NCI-H2196 treated with DMSO at 0.1 percent for 48 hours (cell line): ENCODE measurements around the gene NME9.
"Not testable (repeated sequence)": the region's sequence is repeated elsewhere in the genome, so short reads cannot be mapped to it uniquely, and the experiment has no call there.

Experiments
- DNase-seq: peaks from one replicate; lab custom pipeline; 2025; ENCODE audit not compliant: unreplicated experiment; lab: John Stamatoyannopoulos, UW

The NME9 gene, protein sequence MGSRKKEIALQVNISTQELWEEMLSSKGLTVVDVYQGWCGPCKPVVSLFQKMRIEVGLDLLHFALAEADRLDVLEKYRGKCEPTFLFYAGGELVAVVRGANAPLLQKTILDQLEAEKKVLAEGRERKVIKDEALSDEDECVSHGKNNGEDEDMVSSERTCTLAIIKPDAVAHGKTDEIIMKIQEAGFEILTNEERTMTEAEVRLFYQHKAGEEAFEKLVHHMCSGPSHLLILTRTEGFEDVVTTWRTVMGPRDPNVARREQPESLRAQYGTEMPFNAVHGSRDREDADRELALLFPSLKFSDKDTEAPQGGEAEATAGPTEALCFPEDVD

DNA sequence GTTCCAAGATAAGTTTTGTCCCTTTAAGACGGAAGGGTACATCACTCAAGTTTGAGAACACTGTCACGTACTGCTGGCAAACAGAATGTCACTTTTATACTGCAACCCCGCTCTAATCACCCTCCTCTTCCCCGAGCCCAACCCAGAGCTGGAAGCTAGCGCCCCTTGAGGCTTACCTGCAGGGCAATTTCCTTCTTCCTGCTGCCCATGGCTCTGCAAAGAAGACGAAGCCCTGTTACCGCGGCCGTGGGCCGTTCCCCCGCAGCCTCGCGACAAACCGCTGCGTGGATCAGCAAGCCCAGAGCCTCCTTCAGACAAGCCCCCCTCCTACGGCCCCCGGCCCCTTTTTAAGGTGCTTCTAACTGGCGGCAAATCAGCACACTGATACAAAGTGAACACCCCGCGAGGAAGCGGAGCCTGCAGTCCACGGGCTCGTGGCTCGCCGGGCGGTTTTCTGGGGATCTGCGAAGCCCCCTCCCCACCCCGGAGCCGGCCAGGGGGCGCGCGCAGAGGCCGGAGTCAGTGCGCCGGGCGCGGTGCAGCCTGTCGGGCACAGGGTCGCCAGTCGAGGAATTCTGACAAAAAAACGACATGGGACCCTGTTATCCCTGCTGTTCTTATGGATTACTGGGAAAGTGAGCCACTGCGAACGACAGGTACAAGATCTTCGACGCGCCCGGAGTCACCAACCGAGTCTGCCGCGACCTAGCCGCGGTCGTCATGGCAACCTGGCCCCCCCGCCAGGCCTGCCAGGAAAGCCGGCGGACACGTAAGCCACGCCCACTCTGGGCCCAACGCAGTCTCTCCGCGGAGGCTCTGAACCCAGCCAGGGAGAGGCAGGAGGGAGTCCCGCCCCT, at the start of gene NME9:
Gene NME9 (minus strand): TSS at position 725 of the 857 bp plus-strand sequence. CDS start 516 bp downstream, at position 209.
- DNase-seq: peak; percentile 95

DNA sequence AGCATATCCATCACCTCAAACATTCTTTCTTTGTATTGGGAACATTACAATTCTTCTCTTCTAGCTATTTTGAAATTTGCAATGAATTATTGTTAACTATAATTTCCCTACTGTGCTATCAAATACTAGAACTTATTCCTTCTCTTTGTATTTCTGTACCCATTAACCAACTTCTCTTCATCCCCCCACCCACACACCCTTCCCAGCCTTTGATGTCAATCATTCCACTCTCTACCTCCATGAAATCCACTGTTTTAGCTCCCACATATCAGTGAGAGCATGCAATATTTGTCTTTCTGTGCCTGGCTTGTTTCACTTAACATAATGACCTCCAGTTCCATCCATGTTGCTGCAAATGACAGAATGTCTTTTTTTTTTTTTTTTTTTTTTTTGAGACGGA, 49.3 kb upstream of the NME9 start:
- DNase-seq: no peak

DNA sequence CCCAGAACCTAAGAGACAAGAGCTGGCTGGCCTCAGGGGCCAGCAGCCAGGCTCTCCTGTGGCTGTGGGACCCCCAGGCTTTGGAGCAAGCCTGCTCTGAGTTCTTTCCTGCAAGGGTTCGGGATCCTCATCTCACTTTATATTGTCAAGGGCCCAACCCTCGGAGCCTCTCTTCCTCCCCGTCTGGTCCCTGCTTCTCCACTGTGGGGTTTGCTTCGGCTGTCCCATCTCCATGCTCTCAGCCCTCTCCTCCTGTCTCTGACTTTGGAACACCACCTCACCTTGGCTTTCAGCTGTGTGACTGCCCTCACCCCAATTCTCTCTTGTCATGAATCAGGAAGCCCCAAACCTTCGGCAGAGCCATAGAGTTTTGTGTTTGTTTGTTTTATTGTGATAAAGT, 48.7 kb upstream of the NME9 start:
- DNase-seq: no peak

DNA sequence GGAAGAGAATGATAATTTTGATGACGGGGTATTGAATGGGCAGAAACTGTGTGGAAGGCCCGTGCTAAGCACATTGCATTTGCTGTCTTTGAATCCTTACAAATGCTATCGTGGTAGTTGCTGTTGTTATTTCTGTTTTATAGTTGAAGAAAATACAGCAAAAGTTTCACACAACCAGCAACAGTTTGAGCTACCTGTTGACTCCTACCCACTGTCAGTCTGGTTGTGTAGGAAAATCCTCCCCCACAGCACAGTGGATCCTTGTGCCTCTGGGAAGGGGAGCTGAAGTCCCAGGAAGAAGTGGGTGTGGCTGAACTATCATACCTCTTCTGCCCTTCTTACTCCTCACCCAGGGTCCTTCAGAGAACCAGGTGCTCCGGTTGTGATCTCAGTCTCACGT, 48.2 kb upstream of the NME9 start:
- no peak for DNase-seq

DNA sequence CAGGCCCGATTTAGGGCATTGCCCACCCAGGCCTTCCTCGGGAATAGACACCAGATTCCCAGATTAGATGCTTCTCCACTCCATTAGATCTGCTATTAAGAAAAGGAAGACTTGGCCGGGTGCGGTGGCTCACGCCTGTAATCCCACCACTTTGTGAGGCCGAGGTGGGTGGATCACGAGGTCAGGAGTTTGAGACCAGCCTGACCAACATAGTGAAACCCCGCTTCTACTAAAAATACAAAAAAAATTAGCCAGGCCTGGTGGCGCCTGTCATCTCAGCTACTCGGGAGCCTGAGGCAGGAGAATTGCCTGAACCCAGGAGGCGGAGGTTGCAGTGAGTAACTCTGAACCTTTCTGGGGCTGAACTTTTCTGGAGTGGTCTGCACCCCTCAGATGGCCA, 47.6 kb upstream of the NME9 start:
- not testable (repeated sequence) for DNase-seq

DNA sequence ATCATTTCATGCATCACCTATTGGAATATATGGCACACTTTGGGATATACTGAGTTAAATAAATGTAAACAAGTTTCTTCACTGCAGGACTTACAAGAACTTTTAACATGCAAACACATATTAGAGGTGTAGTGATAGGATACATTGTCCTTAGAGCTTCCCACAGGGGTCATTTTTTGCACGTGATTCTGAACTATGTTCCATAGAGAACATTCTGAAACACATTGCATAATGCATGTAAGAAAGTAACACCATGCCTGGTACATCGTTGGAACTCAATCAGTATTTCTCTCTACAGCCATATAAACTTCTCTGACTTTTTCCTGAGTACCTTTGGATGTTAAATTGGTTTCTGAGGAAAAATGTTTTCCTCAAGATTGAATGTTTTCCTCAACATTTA, 47.0 kb upstream of the NME9 start:
- DNase-seq: no peak

DNA sequence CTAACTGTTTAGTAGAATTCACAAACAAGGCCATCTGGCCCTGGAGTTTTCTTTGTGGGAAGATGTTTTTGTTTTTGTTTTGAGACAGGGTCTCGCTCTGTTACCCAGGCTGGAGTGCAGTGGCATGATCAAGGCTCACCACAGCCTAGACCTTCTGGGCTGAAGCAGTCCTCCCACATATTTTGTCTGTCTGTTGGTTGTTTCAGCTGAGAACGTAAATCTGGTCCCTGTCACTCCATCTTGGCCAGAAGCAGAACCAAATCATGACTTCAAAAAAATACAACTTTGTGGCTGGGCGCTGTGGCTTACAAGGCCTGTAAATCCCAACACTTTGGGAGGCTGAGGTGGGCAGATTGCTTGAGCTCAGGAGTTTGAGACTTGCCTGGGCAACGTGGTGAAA, 45.8 kb upstream of the NME9 start:
- no peak for DNase-seq

DNA sequence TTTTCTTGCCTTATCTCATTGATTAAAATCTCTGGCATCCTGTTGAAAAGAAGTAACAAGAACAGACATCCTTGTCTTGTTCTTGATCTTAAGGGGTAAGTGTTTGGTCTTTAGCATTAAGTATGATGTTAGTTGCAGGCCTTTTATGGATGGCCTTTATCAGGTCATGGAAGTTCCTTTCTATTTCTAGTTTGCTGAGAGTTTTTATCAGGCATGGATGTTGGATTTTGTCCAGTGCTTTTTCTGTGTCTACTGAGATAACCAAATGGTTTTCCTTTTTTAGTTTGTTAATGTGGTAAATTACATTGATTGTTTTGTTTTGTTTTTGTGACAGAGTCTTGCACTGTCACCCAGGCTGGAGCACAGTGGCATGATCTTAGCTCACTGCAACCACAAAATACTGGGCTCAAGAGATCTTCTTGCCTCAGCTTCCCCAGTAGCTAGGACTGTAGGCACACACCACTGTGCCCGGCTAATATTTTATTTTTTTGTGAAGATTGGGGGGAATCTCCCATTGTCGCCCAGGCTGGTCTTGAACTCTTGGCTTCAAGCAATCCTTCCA, 45.0 kb upstream of the NME9 start:
- no peak for DNase-seq

DNA sequence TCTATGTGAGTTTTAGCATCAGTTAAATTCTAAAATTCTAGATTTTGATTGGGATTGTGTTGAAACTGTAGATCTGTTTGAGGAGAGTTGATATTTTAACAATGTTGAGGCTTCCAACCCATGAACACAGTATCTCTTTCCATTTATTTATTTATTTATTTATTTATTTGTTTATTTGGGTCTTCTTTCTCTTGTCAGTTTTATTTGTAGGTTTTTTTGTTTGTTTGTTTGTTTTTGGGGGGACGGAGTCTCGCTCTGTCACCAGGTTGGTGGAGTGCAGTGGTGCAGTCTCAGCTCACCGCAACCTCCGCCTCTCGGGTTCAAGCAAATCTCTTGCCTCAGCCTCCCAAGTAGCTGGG, 44.1 kb upstream of the NME9 start:
- DNase-seq: no peak

DNA sequence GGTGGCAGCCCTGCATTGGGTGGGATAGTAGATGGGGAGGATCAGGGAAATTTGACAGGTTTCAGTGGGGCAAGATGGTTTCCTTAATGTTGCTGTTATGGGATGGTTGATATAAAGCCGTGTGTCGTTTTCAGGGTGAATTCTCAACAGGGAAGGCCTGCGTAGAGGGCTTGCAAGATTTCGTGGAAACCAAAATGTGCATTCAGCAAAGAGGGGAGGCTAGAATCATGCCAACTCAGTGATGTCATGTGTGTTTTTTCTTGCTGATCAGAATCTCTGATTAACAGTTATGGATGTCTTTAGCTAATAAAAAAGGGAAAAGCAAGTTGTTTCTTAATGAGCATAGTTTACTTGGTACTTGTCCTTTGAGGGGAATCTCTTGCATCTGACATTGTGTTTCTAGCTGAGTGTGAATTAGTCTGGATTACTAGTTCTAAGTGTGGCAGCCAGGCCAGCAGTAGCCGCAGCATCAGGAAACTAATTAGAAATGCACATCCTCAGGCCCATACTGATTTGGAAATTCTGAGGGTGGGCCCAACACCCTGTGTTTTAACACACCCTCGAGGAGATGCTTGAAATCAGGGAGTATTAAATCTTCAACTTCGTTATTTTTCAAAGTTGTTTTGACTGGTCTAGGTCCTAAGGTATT, 43.6 kb upstream of the NME9 start:
- DNase-seq: no peak

DNA sequence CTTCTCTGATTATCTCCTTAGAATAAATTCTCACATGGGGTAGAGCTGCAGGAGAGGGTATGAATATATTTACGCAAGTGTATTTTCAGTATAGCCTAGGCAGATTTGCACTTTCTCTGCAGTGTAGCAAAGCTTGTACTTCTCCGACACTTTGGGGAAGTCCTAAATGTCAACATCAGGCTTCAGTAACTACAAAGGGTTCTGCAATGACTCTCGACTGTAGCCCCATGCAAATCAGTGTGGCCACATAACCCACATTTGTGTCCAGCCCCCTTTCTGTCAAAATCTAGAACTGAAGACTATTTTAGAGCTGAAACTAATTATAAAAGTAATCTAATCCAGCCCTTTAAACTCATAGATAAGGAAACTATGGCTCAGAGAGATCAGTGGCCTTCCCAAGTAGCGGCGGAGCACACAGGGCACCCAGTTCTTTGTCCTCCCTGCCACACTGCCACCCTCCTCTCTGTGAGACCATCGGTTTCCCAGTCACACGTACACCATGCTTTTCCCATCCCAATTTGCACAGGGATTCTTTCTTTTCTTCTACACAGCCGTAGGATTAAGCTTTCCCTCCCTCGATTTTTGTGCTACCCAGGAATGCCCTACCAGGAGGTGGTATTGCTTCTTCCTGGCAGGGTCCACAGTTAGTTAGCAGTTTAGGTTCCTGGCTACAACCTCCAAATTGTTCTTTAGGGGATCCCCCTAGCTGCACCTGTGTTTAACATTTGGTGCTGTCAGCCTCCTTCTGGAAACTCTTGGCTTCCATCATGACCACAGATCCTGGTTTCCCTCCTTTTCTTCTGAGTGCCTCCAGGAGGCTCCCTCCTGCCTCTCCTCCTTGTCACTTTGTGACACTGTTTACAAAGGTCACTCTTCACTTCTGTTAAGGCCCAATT, 41.7 kb upstream of the NME9 start:
- no peak for DNase-seq

DNA sequence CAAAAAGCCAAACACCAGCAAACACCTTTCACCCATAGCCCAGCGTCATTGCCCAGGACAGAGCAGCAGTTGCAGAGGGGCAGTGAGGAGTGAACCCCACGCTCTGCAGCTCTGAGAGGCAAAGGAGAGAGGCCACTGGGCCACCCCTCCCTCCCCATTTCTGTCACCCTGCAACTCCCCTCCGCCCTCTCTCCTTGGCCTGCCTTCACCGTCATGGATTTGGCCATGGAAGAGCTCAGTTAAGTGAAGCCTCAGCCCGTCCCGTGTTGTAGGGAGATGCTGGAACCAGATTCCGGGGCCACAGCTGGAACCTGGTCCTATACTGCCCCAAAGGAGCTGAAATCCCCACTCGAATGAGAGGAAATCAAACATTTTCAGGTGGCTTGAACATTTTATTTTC, 40.7 kb upstream of the NME9 start:
- no peak for DNase-seq

DNA sequence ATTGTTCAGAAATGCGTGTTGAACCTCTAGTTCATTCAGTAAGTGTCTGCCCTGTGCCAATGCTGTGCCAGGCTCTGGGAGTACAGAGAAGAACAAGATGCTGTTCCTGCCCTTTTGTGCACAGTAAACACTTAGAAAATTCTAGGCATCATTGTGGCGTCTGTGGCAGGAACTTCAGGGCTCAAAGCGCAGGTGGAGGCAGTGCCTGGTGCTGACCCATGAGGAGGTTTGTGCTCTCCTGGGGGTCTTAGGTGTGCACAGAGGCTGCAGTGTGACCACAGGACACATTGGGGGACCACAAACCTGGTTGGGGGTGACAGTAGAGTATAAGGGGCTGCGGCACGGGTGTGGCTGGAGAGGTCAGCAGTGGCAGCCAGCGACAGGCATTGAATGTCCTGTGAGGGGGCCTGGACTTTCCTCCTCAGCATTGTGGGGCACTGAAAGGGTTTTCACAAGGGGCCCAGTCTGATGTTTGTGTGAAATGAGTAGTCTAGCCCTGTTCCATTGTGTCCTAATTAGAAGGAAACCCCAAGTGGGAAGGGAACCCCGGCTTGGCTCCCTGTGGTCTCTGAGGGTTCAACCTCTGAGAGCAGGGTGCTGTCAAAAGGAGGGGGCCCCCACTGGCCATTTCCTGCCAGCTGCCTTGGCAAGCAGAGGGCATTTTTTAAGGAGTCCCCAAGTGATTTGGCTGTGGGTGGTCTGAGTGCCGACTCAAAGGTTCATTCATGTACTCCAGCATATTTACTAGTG, 39.7 kb upstream of the NME9 start:
- DNase-seq: no peak

DNA sequence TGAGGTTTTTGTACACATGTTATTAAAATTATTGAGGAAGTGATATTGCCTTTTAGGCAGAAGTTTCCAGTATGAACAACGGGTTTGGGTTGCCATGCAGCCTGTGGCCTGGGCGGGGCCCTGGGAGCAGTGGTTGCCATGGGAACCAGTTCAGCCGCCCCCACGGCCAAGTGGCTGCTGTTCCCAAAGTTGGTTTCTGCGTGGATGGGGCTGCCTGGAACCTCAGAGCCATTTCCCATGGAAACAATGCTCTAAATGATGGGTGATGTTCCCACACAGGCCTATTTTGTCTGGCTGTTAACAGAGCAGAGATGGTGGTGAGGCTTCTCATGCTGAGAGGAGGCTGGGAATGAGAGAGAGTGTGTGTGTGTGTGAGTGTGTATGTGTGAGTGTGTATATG, 38.3 kb upstream of the NME9 start:
- no peak for DNase-seq

DNA sequence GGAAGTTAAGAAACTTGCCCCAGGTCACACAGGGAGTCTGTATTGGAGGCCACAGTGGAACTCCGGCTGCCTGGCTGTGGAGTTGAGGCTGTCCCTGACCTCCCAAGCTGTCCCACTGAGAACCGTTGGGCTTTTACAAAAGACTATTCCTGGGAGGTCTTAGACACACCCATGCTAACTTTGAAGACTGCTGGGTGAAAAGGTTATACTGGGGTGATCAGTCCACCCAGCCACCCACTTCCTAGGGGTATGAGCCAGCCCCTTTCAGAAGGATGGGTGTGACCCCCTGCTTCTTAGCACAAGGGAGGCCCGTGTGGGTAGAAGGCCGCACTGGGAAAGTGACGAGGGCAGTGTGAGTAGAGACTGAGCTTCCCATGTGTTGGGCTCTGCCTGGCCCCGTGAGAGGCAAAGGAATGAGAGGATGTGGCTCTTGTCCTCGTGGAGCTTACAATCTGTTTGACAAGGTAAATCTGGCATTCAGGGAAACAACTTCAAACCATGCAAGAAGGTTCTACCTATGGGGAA, 37.7 kb upstream of the NME9 start:
- no peak for DNase-seq

DNA sequence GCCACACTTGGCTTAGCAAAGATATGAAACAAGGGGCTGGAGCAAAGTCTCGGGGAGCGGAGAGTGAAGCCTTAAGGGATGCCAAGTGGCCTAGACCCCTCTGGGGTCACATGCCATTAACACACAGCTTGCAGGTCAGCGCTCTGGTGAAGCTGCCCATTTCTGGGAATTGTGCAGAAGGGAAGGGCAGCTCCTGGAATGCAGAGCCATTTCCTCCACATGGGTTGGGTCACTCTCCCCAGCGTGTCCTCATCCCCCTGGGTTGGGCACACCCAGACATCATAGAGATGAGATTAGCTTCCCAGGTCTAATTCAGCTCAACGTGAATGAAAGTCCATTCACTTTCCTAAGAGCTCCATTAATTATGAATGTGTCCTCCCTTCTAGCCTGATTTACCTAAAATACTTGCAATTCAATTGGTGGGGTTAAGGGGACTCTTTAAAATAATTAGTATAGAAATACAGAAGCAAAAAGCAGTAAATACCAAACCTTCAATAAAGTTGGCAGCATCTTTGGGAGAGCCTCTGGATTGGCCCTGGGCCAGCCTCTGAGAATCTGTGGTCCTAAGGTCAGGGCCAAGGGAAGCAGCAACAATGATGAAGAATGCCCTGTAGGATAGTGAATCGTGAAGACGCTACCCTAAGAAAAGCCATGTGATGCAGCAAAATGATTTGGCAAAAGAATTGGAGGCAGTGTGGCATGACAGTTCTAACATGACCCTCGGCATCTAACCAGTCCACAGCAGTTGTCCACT, 36.5 kb upstream of the NME9 start:
- DNase-seq: no peak

DNA sequence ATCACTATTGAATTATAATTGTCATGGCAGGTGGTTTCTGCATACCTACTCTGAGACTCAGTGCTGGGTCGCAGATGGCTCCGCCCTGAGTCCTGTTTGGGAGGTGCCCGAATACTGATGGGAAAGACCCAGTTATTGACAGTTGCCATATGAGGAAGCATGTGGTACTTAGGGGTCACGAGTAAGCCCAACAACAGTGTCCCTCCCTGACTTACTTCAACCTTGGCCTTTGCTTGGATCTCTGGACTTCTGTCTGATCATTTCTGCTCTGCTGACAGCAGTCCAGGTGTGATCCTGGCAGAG, 35.6 kb upstream of the NME9 start:
- no peak for DNase-seq

DNA sequence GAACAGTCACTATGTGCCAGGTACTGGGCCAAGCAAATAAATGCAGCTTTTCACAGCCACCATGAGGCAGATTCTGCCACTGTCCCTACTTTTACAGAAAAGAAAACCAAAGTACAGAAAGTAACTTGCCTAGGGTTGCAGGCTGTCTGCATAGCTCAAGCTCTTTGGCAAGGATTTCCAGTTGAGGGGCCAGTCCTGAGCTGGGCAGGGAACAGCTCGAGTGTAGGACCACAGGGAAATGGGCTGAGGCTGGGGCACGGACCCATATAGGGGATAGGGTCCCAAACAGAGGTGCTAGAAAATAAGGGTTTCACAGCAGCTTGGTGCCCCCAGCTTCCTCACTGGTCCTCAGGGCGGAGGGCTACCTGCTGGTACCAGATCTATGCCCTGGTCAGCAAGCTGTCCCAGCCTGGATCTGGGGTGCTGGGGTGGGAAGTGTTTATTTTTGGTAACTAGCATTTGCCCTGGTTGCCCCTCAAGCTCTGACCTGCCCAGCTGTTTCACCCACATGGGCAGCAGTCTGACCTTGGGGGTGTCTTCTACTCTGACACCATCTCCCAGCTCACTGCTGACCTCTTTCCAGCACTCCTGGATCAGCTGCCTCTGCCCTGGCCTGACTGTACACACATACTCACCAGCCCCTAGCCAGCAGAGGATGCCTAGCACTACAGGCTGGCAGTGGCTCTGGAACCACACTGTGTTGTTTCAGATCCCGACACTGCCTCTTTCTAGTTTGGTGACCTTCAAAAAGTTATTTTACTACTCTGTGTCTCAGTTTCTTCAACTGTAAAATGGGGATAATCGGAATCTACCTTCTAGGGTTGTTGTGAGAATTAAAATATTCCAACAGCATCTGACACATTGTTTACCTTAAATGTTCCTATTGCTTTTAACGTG, 35.0 kb upstream of the NME9 start:
- no peak for DNase-seq
